Measurements from ENCODE around the gene PRR13. TPM values are rescaled to one million over a fixed set of nuclear protein-coding genes. Genes with fewer than 3 reads are reported as not detected.
"Not testable (repeated sequence)": the region's sequence is repeated elsewhere in the genome, so short reads cannot be mapped to it uniquely, and the experiment has no call there.

PRR13 gene
- total RNA-seq, 2 donors from 2014 or later = 18.5 to 43.8 TPM

GRCh38 chr12:53476769-53477209, 35.3 kb downstream of the PRR13 start:
- intact Hi-C loops (cut with DNase I) = no loop called here
- Histone ChIP-seq H3K9me3 (no peaks in the 10 kb centered on the region), H3K4me3 (no peak overlapping the region), H3K27me3 (no peaks in the 10 kb centered on the region), H3K36me3 (replicated peaks in 1 of 2; ENCODE audit: insufficient read depth in 1 of 2, low read depth in 2 of 2) (peaks cover 11 to 33% of the 10 kb centered on the region in 2 donors), H3K4me1 (peaks cover 49% of the 10 kb centered on the region), H3K27ac (no peak overlapping the region)
- TF ChIP-seq CTCF (IDR thresholded peaks at IDR 0.05) (peak in 1 of 7 experiments; percentile 18), POLR2A (IDR thresholded peaks at IDR 0.05) (no peak)
- ATAC-seq = no peak
- no peak for DNase-seq
- WGBS, 2 donors = 57 to 67% methylated on average over 2 of the region's 2 CpGs

DNA sequence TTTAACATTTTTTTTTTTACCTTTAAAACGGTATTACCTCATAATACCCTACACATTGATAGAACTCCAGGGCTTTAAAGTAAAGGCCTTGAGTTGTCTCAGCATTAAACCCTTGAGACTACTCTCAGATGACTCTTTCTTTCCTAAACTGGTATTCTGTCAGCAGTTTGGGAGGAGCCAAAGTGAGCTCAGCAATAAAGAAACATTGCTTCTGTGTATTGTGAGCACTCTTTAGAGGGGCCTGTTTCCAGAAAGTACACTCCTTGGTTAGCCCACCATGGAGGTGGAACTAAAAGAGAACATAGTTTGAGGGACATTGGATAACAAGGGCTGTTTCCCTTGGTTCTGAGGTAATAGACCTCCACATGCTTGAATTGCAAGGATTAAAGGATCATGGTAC, 37.3 kb downstream of the PRR13 start:
- no peak overlapping the region for H3K27ac ChIP-seq
- TF ChIP-seq POLR2A (IDR thresholded peaks at IDR 0.05) = no peak
- TF ChIP-seq CTCF (IDR thresholded peaks at IDR 0.05) = no peak
- peaks cover 29% of the 10 kb centered on the region for H3K4me1 ChIP-seq
- ATAC-seq = no peak
- 33 to 36% methylated on average over 1 of the region's 1 CpG for WGBS, 2 donors
- H3K9me3 ChIP-seq = no peaks in the 10 kb centered on the region
- no peaks in the 10 kb centered on the region for H3K27me3 ChIP-seq
- H3K4me3 ChIP-seq = no peak overlapping the region
- peaks cover 9 to 39% of the 10 kb centered on the region in 2 donors for H3K36me3 ChIP-seq (replicated peaks in 1 of 2; ENCODE audit: insufficient read depth in 1 of 2, low read depth in 2 of 2)
- intact Hi-C loops (cut with DNase I) = no loop called here
- DNase-seq = no peak

DNA sequence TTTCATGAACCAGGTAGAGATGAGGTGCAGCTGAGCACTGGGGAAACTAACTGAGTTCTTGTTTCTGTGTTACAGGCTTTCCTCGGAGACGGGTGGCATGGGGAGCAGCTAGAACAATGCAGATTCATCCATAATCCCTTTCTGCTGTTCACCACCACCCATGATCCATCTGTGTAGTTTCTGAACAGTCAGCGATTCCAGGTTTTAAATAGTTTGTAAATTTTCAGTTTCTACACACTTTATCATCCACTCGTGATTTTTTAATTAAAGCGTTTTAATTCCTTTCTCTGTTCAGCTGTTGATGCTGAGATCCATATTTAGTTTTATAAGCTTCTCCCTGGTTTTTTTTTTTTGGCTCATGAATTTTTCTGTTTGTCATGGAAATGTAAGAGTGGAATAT, 37.8 kb downstream of the PRR13 start:
- Histone ChIP-seq H3K4me3 (no peak overlapping the region), H3K36me3 (replicated peaks in 1 of 2; ENCODE audit: insufficient read depth in 1 of 2, low read depth in 2 of 2) (peaks cover 5 to 39% of the 10 kb centered on the region in 2 donors), H3K27ac (no peak overlapping the region), H3K4me1 (peaks cover 25% of the 10 kb centered on the region), H3K27me3 (no peaks in the 10 kb centered on the region), H3K9me3 (no peaks in the 10 kb centered on the region)
- WGBS, 2 donors = 73 to 92% methylated on average over 5 of the region's 5 CpGs
- no peak for TF ChIP-seq POLR2A (IDR thresholded peaks at IDR 0.05)
- TF ChIP-seq CTCF (IDR thresholded peaks at IDR 0.05) = no peak
- intact Hi-C loops (cut with DNase I) = no loop called here
- no peak for ATAC-seq
- no peak for DNase-seq

DNA sequence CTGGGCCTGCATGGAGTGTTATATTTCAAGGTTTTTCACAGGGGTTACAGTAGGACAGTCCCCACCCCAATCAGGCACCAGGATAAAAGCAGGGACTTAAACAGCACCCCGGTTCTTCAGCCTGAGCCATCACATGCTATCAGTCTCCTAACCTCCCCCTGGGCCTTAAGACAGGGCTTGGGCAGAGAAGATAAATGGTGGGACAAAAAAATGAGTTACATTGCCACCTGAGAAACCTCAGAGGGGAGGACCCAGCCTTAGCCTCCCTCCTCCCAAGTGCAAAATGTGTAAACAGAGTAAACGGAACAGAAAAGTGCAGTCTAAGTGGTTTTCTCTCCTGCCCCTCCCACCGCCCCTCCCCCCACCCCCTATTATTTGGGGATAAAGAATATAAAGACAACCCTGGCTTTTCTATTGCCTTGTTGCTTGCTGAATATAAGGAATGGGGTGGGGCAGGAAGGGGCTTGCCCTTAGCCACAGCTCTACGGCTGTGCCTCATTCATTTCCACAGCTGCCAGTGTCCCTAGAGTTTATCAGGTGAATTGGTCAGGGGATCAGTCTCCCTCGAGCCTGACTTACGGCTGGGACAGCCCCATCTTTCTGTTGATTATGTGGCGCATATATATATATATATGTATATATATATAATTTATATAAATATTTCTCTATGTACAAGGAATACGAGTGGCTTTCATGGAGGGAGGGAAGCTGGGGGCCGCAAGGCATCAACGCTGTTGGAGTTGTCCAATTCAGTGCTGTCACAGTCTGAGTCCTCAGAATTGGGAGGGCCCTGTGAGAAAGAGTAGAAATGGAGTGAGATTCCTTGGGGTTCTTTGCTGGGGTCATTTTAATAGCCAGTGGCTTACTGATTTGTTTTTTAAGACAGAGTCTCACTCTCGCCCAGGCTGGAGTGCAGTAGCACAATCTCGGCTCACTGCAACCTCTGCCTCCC, 39.2 kb downstream of the PRR13 start:
- no peak for TF ChIP-seq POLR2A (IDR thresholded peaks at IDR 0.05)
- no peak for TF ChIP-seq CTCF (IDR thresholded peaks at IDR 0.05)
- peaks cover 10% of the 10 kb centered on the region for H3K4me1 ChIP-seq
- WGBS, 2 donors = 72 to 84% methylated on average over 10 to 12 of the region's 12 CpGs
- no peak overlapping the region for H3K27ac ChIP-seq
- no peak for ATAC-seq
- H3K36me3 ChIP-seq (replicated peaks in 1 of 2; ENCODE audit: insufficient read depth in 1 of 2, low read depth in 2 of 2) = peaks cover 5 to 44% of the 10 kb centered on the region in 2 donors
- H3K27me3 ChIP-seq = no peaks in the 10 kb centered on the region
- peak in 1 of 4 donors; percentile 6 for DNase-seq
- no peak overlapping the region for H3K4me3 ChIP-seq
- intact Hi-C loops (cut with DNase I) = no loop called here
- no peaks in the 10 kb centered on the region for H3K9me3 ChIP-seq

- peak in 1 of 4 donors; percentile 9 for DNase-seq
- H3K27ac ChIP-seq; H3K4me1 ChIP-seq; H3K27me3 ChIP-seq; intact Hi-C loops (cut with DNase I); ATAC-seq; H3K4me3 ChIP-seq; H3K9me3 ChIP-seq: not testable (repeated sequence)
- H3K36me3 ChIP-seq (replicated peaks in 1 of 2; ENCODE audit: insufficient read depth in 1 of 2, low read depth in 2 of 2) = peaks cover 5 to 44% of the 10 kb centered on the region in 2 donors
- WGBS, 2 donors = 82 to 86% methylated on average over 6 of the region's 6 CpGs
These were observed 39.9 kb downstream of the PRR13 start for GRCh38 chr12:53481458-53481857.

Measured in body of pancreas (tissue), 4 donors.